Colonic mucosa (tissue), 4 donors: ENCODE data around the gene AQP3. TPM values are rescaled to one million over a fixed set of nuclear protein-coding genes. Genes with fewer than 3 reads are reported as not detected.

ENCODE experiments used
- DNase-seq: peaks from one replicate; pipeline ENCODE4 v3.0.0-alpha.2; 2020
- H3K27ac ChIP-seq: fragments of 200-600 bp; one replicate; pipeline ENCODE4 v1.8.0; 2021
- H3K27me3 ChIP-seq: fragments of 200-600 bp; one replicate; pipeline ENCODE4 v1.8.0; 2021
- H3K36me3 ChIP-seq: fragments of 200-600 bp; one replicate; pipeline ENCODE4 v1.8.0; 2021
- H3K4me1 ChIP-seq: fragments of 200-600 bp; one replicate; pipeline ENCODE4 v1.8.0; 2021; ENCODE audit warnings: mild to moderate bottlenecking
- H3K4me3 ChIP-seq: fragments of 200-600 bp; one replicate; pipeline ENCODE4 v1.8.0; 2021
- H3K9ac ChIP-seq, 2 donors: one replicate each; pipeline ENCODE4 v1.7.0; 2013; ENCODE audit warnings: control low read depth in 2 of 2, low read depth in 2 of 2, low read length in 2 of 2
- H3K9me3 ChIP-seq: fragments of 200-600 bp; one replicate; pipeline ENCODE4 v1.8.0; 2021
- intact Hi-C: fragments of 100-400 bp; cut with DNase I; formaldehyde crosslinking; loops from one replicate; pipeline ENCODE4 v1.14.1; 2022
- total RNA-seq, 2 donors: library from RNA; stranded (reverse); fragmentation: NEBNext Ultra II Directional in 1 of 2; extraction: Animal tissue kit (Norgen Biotek cat#: 25700) in 1 of 2; gene quantifications; one replicate each; pipeline ENCODE4 v1.2.1, GENCODE V29; 2021
- TF ChIP-seq, protein P1 (sequence below): fragments of 200-600 bp; IDR thresholded peaks from one replicate; pipeline ENCODE4 v1.8.0; 2022; ENCODE audit warnings: antibody characterized with exemption, mild to moderate bottlenecking
- donor health status: healthy.
- donor health status: DM: no; HTN: no; CAD: no.
- donor health status: DM: no; HTN: no; CAD: no.

Gene AQP3
- total RNA-seq, 2 donors from 2014 or later = 7.2 to 13.3 TPM

DNA sequence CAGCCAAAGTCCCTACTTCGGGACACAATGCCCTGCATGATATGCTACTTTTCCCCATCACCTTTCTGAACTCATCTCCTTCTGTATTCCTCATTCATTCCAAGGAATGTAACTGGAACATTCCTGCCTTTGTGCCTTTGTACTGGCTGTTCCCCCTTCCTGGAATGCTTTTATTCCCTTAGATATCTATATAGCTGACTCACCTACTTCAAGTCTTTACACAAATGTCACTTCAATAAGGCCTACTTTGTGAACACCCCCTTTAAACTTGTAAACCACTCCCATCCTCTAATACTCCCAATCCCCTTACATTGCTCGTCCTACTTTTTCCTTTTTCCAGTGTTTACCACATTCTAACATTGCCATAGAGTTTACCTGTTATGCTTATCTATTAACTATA, 24.0 kb upstream of the AQP3 start:
- Histone ChIP-seq H3K27ac (no peak overlapping the region), H3K4me1 (no peaks in the 10 kb centered on the region), H3K4me3 (no peak overlapping the region), H3K36me3 (peaks cover 8% of the 10 kb centered on the region), H3K9me3 (no peaks in the 10 kb centered on the region), H3K27me3 (no peaks in the 10 kb centered on the region), H3K9ac (no peak overlapping the region)
- no peak for DNase-seq
- TF ChIP-seq, protein P1, sequence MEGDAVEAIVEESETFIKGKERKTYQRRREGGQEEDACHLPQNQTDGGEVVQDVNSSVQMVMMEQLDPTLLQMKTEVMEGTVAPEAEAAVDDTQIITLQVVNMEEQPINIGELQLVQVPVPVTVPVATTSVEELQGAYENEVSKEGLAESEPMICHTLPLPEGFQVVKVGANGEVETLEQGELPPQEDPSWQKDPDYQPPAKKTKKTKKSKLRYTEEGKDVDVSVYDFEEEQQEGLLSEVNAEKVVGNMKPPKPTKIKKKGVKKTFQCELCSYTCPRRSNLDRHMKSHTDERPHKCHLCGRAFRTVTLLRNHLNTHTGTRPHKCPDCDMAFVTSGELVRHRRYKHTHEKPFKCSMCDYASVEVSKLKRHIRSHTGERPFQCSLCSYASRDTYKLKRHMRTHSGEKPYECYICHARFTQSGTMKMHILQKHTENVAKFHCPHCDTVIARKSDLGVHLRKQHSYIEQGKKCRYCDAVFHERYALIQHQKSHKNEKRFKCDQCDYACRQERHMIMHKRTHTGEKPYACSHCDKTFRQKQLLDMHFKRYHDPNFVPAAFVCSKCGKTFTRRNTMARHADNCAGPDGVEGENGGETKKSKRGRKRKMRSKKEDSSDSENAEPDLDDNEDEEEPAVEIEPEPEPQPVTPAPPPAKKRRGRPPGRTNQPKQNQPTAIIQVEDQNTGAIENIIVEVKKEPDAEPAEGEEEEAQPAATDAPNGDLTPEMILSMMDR = no peak
- intact Hi-C loops = no loop called here

DNA sequence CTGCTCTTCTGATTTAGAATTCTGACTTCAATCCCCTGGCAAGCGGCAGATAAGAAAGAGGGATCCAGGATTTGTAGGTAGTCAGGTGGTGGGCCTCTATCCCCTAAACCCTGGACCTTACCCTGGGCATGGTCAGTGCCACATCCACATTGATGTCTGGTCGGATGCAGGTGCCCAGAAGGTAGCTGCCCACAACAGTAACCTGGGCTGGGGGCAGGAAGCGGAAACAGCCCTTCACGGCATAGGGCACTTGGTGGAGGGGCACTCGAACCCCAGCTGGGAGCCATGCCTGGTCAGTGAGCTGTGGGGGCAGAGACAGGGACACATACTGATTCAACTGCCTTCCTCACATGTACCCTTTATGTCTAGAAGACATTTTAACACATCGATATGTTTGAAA, 22.5 kb upstream of the AQP3 start:
- Histone ChIP-seq H3K27ac (no peak overlapping the region), H3K4me1 (no peaks in the 10 kb centered on the region), H3K4me3 (no peak overlapping the region), H3K27me3 (no peaks in the 10 kb centered on the region), H3K9ac (no peak overlapping the region), H3K9me3 (no peaks in the 10 kb centered on the region), H3K36me3 (peaks cover 20% of the 10 kb centered on the region)
- DNase-seq = no peak
- TF ChIP-seq, protein P1 = no peak
- intact Hi-C loops = loop anchor here (5.0 kb wide), 2 partner anchors 68 to 93 kb away; partner anchors contain the start of gene AQP7

DNA sequence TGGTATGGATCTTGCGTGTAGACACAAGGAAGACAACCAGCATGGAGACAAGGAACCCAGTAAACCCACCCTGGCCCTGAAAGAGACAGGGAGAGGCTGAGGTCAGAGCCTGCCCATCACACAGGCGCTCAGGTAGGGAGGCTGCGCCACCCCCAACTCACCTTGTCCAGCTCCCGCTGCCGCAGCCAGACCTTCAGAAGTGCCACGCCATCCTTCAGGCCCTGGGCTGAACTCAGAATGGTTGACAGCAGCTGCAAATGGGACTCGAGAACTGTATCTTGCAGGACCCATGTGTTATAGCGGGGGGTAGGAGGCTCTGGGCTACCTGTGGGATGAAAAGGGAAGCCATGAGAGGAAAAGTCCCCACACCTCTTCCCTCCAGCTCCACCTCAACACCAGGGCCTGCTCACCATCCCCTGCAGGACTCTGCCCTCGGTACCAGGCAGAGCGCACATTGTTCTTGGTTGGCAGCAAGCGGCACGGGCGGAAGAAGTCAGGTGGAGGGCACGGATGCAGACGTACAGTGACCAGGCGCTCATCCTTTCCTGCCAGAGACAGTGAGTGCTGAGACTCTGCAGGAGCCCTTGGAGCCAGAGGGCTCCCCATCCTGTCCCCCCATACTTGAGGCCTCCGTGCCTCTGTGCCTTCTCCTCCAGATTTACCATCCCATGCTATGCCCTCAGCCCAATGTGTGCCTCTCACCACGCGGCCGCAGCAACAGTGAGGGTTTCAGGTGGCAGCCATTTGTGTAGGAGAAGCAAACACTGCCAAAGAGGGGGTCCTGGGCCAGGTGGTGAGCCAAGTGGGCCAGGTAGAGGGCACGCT, 21.6 kb upstream of the AQP3 start:
- H3K36me3 ChIP-seq = peaks cover 20% of the 10 kb centered on the region
- H3K27me3 ChIP-seq = no peaks in the 10 kb centered on the region
- H3K4me1 ChIP-seq = no peaks in the 10 kb centered on the region
- TF ChIP-seq, protein P1 = no peak
- no peak overlapping the region for H3K4me3 ChIP-seq
- H3K9ac ChIP-seq = no peak overlapping the region
- no peaks in the 10 kb centered on the region for H3K9me3 ChIP-seq
- H3K27ac ChIP-seq = no peak overlapping the region
- intact Hi-C loops = loop anchor here (5.0 kb wide), 2 partner anchors 67 to 92 kb away; partner anchors contain the start of gene AQP7
- no peak for DNase-seq

DNA sequence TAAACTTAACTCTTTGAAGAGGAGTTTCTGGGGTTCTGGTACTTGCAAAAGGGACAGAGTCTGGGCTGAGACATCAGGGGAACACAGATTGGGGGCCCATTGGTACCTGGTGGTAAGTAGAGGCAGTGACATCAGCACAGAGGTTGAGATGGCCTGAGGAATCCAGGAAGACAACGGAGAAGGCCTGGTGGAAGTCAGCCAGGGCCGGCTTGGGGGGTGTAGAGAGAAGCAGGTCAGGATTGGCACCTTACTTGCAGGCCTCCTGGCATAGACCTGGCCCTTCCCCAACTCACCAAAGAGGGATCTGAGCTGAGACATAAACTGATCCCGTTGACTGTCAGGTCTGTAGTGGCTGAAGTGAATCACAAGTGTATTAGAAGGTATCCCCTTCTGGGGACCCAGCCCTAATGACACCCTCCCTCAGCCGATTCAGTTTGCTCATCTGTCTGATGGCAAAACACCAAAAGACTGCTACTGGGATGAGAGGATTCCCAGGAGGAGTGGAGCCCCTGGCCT, 20.9 kb upstream of the AQP3 start:
- no peaks in the 10 kb centered on the region for H3K4me1 ChIP-seq
- peaks cover 20% of the 10 kb centered on the region for H3K36me3 ChIP-seq
- intact Hi-C loops = loop anchor here (5.0 kb wide), 2 partner anchors 66 to 91 kb away; partner anchors contain the start of gene AQP7
- H3K27ac ChIP-seq = no peak overlapping the region
- H3K27me3 ChIP-seq = no peaks in the 10 kb centered on the region
- H3K9ac ChIP-seq = no peak overlapping the region
- TF ChIP-seq, protein P1 = no peak
- no peak overlapping the region for H3K4me3 ChIP-seq
- no peak for DNase-seq
- no peaks in the 10 kb centered on the region for H3K9me3 ChIP-seq

DNA sequence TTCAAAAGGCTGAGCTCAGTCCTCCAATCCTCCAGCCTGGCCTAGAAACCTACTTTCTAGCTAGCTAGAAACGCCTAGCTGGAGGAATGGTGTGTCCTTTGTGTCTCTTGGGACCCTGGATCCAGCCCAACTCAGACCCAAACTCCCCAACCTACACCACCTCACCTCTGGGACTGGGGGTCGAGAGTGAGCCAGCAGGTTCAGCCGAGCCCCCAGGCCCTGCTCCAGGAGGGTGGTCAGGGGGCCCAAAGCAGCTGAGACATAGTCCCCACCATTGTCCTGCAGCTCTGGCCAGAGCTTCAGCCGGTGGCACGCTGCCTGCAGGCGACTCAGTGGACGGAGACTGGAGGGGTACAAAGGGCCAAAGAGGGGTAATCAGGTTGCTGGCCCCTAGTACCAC, 20.1 kb upstream of the AQP3 start:
- no peak overlapping the region for H3K4me3 ChIP-seq

More for the DNA sequence above, 20.1 kb upstream of the AQP3 start:
- TF ChIP-seq, protein P1 = no peak
- Histone ChIP-seq H3K9ac (no peak overlapping the region), H3K9me3 (no peaks in the 10 kb centered on the region), H3K27me3 (no peaks in the 10 kb centered on the region), H3K27ac (no peak overlapping the region), H3K36me3 (peaks cover 20% of the 10 kb centered on the region), H3K4me1 (no peaks in the 10 kb centered on the region)
- intact Hi-C loops = loop anchor here (5.0 kb wide), 2 partner anchors 65 to 90 kb away; partner anchors contain the start of gene AQP7
- no peak for DNase-seq
